Left ventricle myocardium superior (tissue), 1 donor: ENCODE data around the gene TTPAL. TPM values are rescaled to one million over a fixed set of nuclear protein-coding genes. Genes with fewer than 3 reads are reported as not detected.

Experiments
- ATAC-seq: fragments of 200-7000 bp; cut with Tn5 transposase; one replicate; pipeline ENCODE4 v1.9.1; 2020; ENCODE audit warnings: mild to moderate bottlenecking, moderate library complexity
- DNase-seq: peaks from one replicate; pipeline ENCODE4 v3.0.0-alpha.2; 2020
- intact Hi-C: fragments of 100-400 bp; cut with micrococcal nuclease; formaldehyde crosslinking; loops from one replicate; pipeline ENCODE4 v1.11.0; 2022
- total RNA-seq: library from RNA; stranded (reverse); fragmentation: NEBNext Ultra II Directional; extraction: Animal tissue kit (Norgen Biotek cat#: 25700); gene quantifications from one replicate; pipeline ENCODE4 v1.2.1, GENCODE V29; 2021
- donor health status: DM: no; HTN: yes; CAD: no; lungs with severe emphysema.

TTPAL gene
- total RNA-seq, 1 donor from 2014 or later: 4.1 TPM

- ATAC-seq: peak; percentile 99
- peak; percentile 97 for DNase-seq
- intact Hi-C loops: no loop called here
Measured at GRCh38 chr20:44521484-44522481, 46.1 kb downstream of the TTPAL start, which contains the start of gene SERINC3. TSS of gene SERINC3 (minus strand) at chr20:44522070. CDS start at chr20:44521951, 119 bp downstream.

GRCh38 chr20:44522841-44523240 lies 47.2 kb downstream of the TTPAL start:
- ATAC-seq (no peak), DNase-seq (no peak)
- intact Hi-C loops: no loop called here

- DNase-seq (no peak), ATAC-seq (no peak)
- intact Hi-C loops: no loop called here
Measured at GRCh38 chr20:44523746-44524145, 48.1 kb downstream of the TTPAL start.

GRCh38 chr20:44526129-44526528 lies 50.5 kb downstream of the TTPAL start:
- DNase-seq (no peak), ATAC-seq (no peak)
- intact Hi-C loops: no loop called here

GRCh38 chr20:44527716-44528199 lies 52.1 kb downstream of the TTPAL start:
- ATAC-seq: no peak
- no peak for DNase-seq
- intact Hi-C loops: no loop called here

- ATAC-seq (no peak), DNase-seq (no peak)
- intact Hi-C loops: no loop called here
Measured at GRCh38 chr20:44528309-44528708, 52.6 kb downstream of the TTPAL start.

GRCh38 chr20:44532259-44532980 lies 56.7 kb downstream of the TTPAL start:
- ATAC-seq: peak; percentile 52
- intact Hi-C loops: loop anchor here (10.0 kb wide), 1 partner anchor 72 kb away; no protein-coding TSS in a partner anchor
- DNase-seq: peak; percentile 42

- DNase-seq (no peak), ATAC-seq (no peak)
- intact Hi-C loops: loop anchor here (10.0 kb wide), 1 partner anchor 72 kb away; no protein-coding TSS in a partner anchor
Measured at GRCh38 chr20:44532981-44533331, 57.3 kb downstream of the TTPAL start.

GRCh38 chr20:44533928-44534327 lies 58.3 kb downstream of the TTPAL start:
- intact Hi-C loops: loop anchor here (10.0 kb wide), 1 partner anchor 71 kb away; no protein-coding TSS in a partner anchor
- ATAC-seq (no peak), DNase-seq (no peak)

GRCh38 chr20:44536175-44536574 lies 60.5 kb downstream of the TTPAL start:
- intact Hi-C loops: loop anchor here (10.0 kb wide), 1 partner anchor 69 kb away; no protein-coding TSS in a partner anchor
- DNase-seq (no peak), ATAC-seq (no peak)

- DNase-seq (no peak), ATAC-seq (peak; percentile 50)
- intact Hi-C loops: loop anchor here (10.0 kb wide), 1 partner anchor 67 kb away; no protein-coding TSS in a partner anchor
Measured at GRCh38 chr20:44537993-44538392, 62.3 kb downstream of the TTPAL start.

- intact Hi-C loops: no loop called here
Measured at GRCh38 chr20:44540834-44541233, 65.2 kb downstream of the TTPAL start.

GRCh38 chr20:44541992-44542391 lies 66.3 kb downstream of the TTPAL start:
- ATAC-seq (no peak), DNase-seq (no peak)
- intact Hi-C loops: no loop called here

More at GRCh38 chr20:44540834-44541233, 65.2 kb downstream of the TTPAL start:
- ATAC-seq (no peak), DNase-seq (no peak)

- intact Hi-C loops: no loop called here
- DNase-seq (no peak), ATAC-seq (no peak)
Measured at GRCh38 chr20:44542890-44543289, 67.2 kb downstream of the TTPAL start.

- DNase-seq (no peak), ATAC-seq (no peak)
- intact Hi-C loops: no loop called here
Measured at GRCh38 chr20:44543358-44543757, 67.7 kb downstream of the TTPAL start.

Other genes with a start within 250 kb of the TTPAL start
- 0.42 TPM for gene GDAP1L1, start 228.6 kb upstream of the TTPAL start, total RNA-seq
- 175 TPM for gene FITM2, start 164.7 kb upstream of the TTPAL start, total RNA-seq
- not detected for gene R3HDML, start 138.8 kb upstream of the TTPAL start, total RNA-seq
- gene HNF4A, start 120.2 kb upstream of the TTPAL start, total RNA-seq: not detected
- 89.9 TPM for gene SERINC3, start 46.2 kb downstream of the TTPAL start, total RNA-seq
- 195 TPM for gene PKIG, start 106.7 kb downstream of the TTPAL start, total RNA-seq
- gene ADA, start 175.8 kb downstream of the TTPAL start, total RNA-seq: 8.5 TPM
- gene CCN5, start 239.5 kb downstream of the TTPAL start, total RNA-seq: 19.5 TPM